ENCODE data around the gene ARF1. TPM values are rescaled to one million over a fixed set of nuclear protein-coding genes. Genes with fewer than 3 reads are reported as not detected.
A peak's percentile ranks its signal among the peaks of the same experiment; 100 is the strongest.

The ARF1 gene
- polyA plus RNA-seq, 1 experiment, result 933 TPM

DNA sequence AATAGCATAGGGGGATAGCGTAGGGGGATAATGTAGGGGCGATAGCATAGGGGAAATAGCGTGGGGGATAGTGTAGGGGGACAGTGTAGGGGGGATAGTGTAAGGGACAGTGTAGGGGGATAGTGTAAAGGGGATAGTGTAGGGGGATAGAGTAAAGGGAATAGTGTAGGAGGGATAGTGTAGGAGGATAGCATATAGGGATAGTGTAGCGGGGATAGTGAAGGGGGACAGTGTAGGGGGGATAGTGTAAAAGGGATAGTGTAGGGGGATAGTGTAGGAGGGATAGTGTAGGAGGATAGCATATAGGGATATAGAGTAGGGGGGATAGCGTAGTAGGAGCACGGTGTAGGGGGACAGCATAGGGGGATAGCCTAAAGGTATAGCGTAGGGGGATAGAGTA lies 14.1 kb upstream of the ARF1 start:
- CTCF ChIA-PET, result no interaction called here
- POLR2A ChIA-PET, result no interaction called here
- no peak for DNase-seq (ENCODE audit: low read depth)
- no peaks in the 10 kb centered on the region for H3K36me3 ChIP-seq (ENCODE audit: control insufficient read depth, insufficient read depth, low read length)
- TF ChIP-seq, protein P1, sequence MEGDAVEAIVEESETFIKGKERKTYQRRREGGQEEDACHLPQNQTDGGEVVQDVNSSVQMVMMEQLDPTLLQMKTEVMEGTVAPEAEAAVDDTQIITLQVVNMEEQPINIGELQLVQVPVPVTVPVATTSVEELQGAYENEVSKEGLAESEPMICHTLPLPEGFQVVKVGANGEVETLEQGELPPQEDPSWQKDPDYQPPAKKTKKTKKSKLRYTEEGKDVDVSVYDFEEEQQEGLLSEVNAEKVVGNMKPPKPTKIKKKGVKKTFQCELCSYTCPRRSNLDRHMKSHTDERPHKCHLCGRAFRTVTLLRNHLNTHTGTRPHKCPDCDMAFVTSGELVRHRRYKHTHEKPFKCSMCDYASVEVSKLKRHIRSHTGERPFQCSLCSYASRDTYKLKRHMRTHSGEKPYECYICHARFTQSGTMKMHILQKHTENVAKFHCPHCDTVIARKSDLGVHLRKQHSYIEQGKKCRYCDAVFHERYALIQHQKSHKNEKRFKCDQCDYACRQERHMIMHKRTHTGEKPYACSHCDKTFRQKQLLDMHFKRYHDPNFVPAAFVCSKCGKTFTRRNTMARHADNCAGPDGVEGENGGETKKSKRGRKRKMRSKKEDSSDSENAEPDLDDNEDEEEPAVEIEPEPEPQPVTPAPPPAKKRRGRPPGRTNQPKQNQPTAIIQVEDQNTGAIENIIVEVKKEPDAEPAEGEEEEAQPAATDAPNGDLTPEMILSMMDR (IDR thresholded peaks at IDR 0.05; ENCODE audit: insufficient read depth, low read depth, low read length), result no peak
- H3K4me3 ChIP-seq (ENCODE audit: low read depth, low read length), result no peak overlapping the region
- peaks cover 8% of the 10 kb centered on the region for H3K27me3 ChIP-seq (ENCODE audit: control insufficient read depth, insufficient read depth, low read length)

DNA sequence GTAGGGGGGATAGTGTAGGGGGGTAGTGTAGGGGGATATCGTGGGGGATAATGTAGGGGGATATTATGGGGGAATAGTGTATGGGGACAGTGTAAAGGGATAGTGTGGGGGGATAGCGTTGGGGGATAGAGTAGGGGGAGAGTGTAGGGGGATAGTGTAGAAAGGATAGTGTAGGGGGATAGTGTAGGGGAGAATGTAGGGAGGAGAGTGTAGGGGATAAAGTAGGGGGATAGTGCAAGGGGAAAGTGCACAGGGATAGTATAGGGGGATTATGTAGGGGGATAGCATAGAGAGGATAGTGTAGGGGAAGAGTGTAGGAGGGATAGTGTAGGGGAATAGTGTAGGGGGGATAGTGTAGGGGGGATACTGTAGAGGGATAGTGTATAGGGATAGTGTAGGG lies 12.3 kb upstream of the ARF1 start:
- TF ChIP-seq, protein P1 (IDR thresholded peaks at IDR 0.05; ENCODE audit: insufficient read depth, low read depth, low read length), result no peak
- H3K36me3 ChIP-seq (ENCODE audit: control insufficient read depth, insufficient read depth, low read length), result no peaks in the 10 kb centered on the region
- ChIA-PET CTCF (no interaction called here), POLR2A (no interaction called here)
- no peak overlapping the region for H3K4me3 ChIP-seq (ENCODE audit: low read depth, low read length)
- peaks cover 8% of the 10 kb centered on the region for H3K27me3 ChIP-seq (ENCODE audit: control insufficient read depth, insufficient read depth, low read length)
- DNase-seq (ENCODE audit: low read depth), result no peak

DNA sequence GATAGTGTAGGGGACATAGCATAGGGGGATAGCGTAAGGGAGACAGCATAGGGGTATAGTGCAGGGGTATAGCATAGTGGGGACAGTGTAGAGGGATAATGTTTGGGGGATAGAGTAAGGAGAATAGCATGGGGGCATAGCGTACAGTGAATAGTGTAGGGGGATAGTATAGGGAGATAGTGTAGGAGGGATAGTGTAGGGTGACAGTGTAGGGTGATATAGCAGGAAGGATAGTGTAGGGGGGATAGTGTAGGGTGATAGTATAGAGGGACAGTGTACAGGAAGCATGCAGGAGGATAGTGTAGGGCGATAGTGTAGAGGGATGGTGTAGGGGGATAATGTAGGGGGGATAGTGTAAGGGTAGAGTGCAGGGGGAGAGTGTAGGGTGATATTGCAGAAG lies 11.7 kb upstream of the ARF1 start:
- Histone ChIP-seq H3K36me3 (ENCODE audit: control insufficient read depth, insufficient read depth, low read length) (no peaks in the 10 kb centered on the region), H3K4me3 (ENCODE audit: low read depth, low read length) (no peak overlapping the region), H3K27me3 (ENCODE audit: control insufficient read depth, insufficient read depth, low read length) (peaks cover 8% of the 10 kb centered on the region)
- TF ChIP-seq, protein P1 (IDR thresholded peaks at IDR 0.05; ENCODE audit: insufficient read depth, low read depth, low read length), result no peak
- ChIA-PET CTCF (no interaction called here), POLR2A (no interaction called here)
- no peak for DNase-seq (ENCODE audit: low read depth)

DNA sequence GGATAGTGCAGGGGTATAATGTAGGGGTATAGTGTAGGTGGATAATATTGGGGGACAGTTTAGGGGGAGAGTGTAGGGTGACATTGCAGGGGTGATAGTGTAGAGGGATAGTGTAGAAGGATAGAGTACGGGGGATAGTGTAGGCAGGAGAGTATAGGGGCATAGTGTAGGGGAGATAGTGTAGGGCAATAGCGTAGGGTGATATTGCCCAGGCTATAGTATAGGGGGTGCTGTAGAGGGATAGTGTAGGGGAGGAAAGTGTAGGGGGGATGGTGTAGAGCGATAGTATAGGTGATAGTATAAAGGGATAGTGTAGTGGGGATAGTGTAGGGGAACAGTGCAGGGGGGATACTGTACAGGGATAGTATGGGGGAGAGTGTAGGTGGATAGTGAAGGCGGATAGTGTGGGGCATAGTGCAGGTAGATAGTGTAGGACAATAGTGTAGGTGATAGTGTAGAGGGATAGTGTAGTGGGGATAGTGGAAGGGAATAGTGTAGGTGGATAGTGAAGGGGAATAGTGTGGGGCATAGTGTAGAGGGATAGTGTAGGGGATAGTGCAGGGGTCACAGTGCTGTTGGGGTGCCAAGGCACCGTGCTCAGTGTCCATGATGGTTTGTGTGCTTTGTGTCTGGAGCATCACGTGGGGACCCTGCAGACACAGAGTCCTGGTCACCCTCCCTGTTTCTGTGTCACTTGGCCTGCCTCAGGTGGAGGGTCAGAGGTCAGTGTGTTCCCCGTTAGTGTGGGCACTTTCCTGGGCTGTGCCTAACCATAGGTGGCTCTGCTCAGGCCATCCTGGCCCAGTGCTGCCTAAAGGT lies 10.5 kb upstream of the ARF1 start:
- Histone ChIP-seq H3K4me3 (ENCODE audit: low read depth, low read length) (no peak overlapping the region), H3K27me3 (ENCODE audit: control insufficient read depth, insufficient read depth, low read length) (peaks cover 2% of the 10 kb centered on the region; the same call in 1 of the 2 replicates), H3K36me3 (ENCODE audit: control insufficient read depth, insufficient read depth, low read length) (no peaks in the 10 kb centered on the region)
- ChIA-PET POLR2A (no interaction called here), CTCF (no interaction called here)
- TF ChIP-seq, protein P1 (IDR thresholded peaks at IDR 0.05; ENCODE audit: insufficient read depth, low read depth, low read length), result peak; percentile 12; the same call in 1 of the 2 replicates
- no peak for DNase-seq (ENCODE audit: low read depth)

DNA sequence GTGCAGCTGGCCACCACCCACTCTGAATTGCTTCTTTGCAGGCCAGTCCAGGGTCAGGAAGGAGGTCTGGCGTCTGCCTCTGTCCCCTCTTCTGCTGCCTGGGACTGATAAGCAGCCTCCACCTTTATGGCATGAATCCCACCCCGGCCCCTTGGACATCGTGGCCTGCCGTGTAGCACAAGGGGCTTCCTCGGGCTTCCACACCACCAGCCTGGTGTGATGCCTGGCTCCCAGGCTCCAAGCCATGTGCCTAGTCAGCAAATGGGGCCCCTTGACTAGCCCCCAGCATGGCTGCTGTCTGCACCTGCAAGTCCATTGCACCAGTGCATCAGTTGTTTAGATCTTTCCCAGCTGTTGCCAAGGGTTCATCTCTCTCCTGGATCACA lies 9.9 kb upstream of the ARF1 start:
- TF ChIP-seq, protein P1 (IDR thresholded peaks at IDR 0.05; ENCODE audit: insufficient read depth, low read depth, low read length), result no peak
- CTCF ChIA-PET, result no interaction called here

More for the DNA sequence above, 9.9 kb upstream of the ARF1 start:
- H3K4me3 ChIP-seq (ENCODE audit: low read depth, low read length), result no peak overlapping the region
- no peaks in the 10 kb centered on the region for H3K36me3 ChIP-seq (ENCODE audit: control insufficient read depth, insufficient read depth, low read length)
- POLR2A ChIA-PET, result no interaction called here
- DNase-seq (ENCODE audit: low read depth), result no peak
- H3K27me3 ChIP-seq (ENCODE audit: control insufficient read depth, insufficient read depth, low read length), result no peaks in the 10 kb centered on the region
